Transverse colon (tissue), 3 donors: Measurements from ENCODE around the gene TNS1.

ENCODE experiments used
- EP300 ChIP-seq: sonication (generic); formaldehyde crosslinking; IDR thresholded peaks from one replicate; pipeline ENCODE4 v1.6.1; 2017; ENCODE audit warnings: antibody characterized with exemption, low read depth
- TF ChIP-seq, protein P1 (sequence below), 5 experiments: fragments of 200-600 bp in 3 of 5; fragments of 450-650 bp in 2 of 5; sonication (generic) in 3 of 5; IDR thresholded peaks; 1 replicate in 2 of 5; 2 replicates in 3 of 5; pipeline ENCODE4 v1.5.1; 2016 to 2017; ENCODE audit warnings: antibody characterized with exemption in 5 of 5, inconsistent platforms in 3 of 5, mild to moderate bottlenecking in 2 of 5, moderate library complexity in 1 of 5

GRCh38 chr2:217905896-217906295, 96.9 kb downstream of the TNS1 start:
- no peak for TF ChIP-seq EP300
- TF ChIP-seq, protein P1, sequence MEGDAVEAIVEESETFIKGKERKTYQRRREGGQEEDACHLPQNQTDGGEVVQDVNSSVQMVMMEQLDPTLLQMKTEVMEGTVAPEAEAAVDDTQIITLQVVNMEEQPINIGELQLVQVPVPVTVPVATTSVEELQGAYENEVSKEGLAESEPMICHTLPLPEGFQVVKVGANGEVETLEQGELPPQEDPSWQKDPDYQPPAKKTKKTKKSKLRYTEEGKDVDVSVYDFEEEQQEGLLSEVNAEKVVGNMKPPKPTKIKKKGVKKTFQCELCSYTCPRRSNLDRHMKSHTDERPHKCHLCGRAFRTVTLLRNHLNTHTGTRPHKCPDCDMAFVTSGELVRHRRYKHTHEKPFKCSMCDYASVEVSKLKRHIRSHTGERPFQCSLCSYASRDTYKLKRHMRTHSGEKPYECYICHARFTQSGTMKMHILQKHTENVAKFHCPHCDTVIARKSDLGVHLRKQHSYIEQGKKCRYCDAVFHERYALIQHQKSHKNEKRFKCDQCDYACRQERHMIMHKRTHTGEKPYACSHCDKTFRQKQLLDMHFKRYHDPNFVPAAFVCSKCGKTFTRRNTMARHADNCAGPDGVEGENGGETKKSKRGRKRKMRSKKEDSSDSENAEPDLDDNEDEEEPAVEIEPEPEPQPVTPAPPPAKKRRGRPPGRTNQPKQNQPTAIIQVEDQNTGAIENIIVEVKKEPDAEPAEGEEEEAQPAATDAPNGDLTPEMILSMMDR (IDR thresholded peaks at IDR 0.05): no peak
